A172 (cell line): Measurements from ENCODE around the gene KCNRG. TPM values are rescaled to one million over a fixed set of nuclear protein-coding genes. Genes with fewer than 3 reads are reported as not detected.

ENCODE experiments used
- total RNA-seq: library from RNA; depleted of rRNA; stranded (reverse); fragments of >200 nt; shearing (Covaris generic); gene quantifications from 2 replicates; pipeline ENCODE4 v1.2.3, GENCODE V29; 2014; rRNA removed

Gene KCNRG
- total RNA-seq, 1 experiment from 2014 or later = 0.47 TPM

Other genes starting within 250 kb of the KCNRG start
- gene KPNA3, start 222.8 kb upstream of the KCNRG start, total RNA-seq = 41.3 and 41.7 TPM in 2 replicates
- gene SPRYD7, start 79.1 kb upstream of the KCNRG start, total RNA-seq = 15.4 and 19.2 TPM in 2 replicates
- 26.8 and 28.6 TPM in 2 replicates for gene TRIM13, start 18.4 kb upstream of the KCNRG start, total RNA-seq